ENCODE measurements around the gene JDP2.

JDP2 gene

GRCh38 chr14:75491376-75491978 is 63.7 kb downstream of the JDP2 start:
- no peak for DNase-seq

GRCh38 chr14:75492832-75493591 is 65.2 kb downstream of the JDP2 start:
- no peak for DNase-seq

- no peak for DNase-seq
These were observed 65.8 kb downstream of the JDP2 start for GRCh38 chr14:75493592-75494087.

- no peak for DNase-seq
These were observed 67.1 kb downstream of the JDP2 start for GRCh38 chr14:75494896-75495295.

- DNase-seq, result no peak
These were observed 67.6 kb downstream of the JDP2 start for GRCh38 chr14:75495399-75495798.

- no peak for DNase-seq
These were observed 68.1 kb downstream of the JDP2 start for GRCh38 chr14:75495882-75496281.

- no peak for DNase-seq
These were observed 68.9 kb downstream of the JDP2 start for GRCh38 chr14:75496755-75497154.

GRCh38 chr14:75497191-75497590 is 69.4 kb downstream of the JDP2 start:
- no peak for DNase-seq

GRCh38 chr14:75497701-75498100 is 69.9 kb downstream of the JDP2 start:
- DNase-seq, result no peak

- DNase-seq, result no peak
These were observed 71.5 kb downstream of the JDP2 start for GRCh38 chr14:75499084-75499875.

GRCh38 chr14:75501080-75501479 is 73.3 kb downstream of the JDP2 start:
- DNase-seq, result no peak

GRCh38 chr14:75504411-75504810 is 76.6 kb downstream of the JDP2 start:
- DNase-seq, result no peak

GRCh38 chr14:75506930-75507329 is 79.1 kb downstream of the JDP2 start:
- no peak for DNase-seq

- no peak for DNase-seq
These were observed 82.7 kb downstream of the JDP2 start for GRCh38 chr14:75510547-75510946.

- no peak for DNase-seq
These were observed 83.4 kb downstream of the JDP2 start for GRCh38 chr14:75511201-75511600.

- no peak for DNase-seq
These were observed 86.3 kb downstream of the JDP2 start for GRCh38 chr14:75513911-75514672.

- peak; percentile 47 for DNase-seq
These were observed 87.1 kb downstream of the JDP2 start for GRCh38 chr14:75514673-75515628.

GRCh38 chr14:75515629-75515996 is 87.8 kb downstream of the JDP2 start:
- no peak for DNase-seq

GRCh38 chr14:75518625-75519024 is 90.8 kb downstream of the JDP2 start:
- no peak for DNase-seq

- DNase-seq, result no peak
These were observed 91.6 kb downstream of the JDP2 start for GRCh38 chr14:75519394-75519793.

GRCh38 chr14:75519826-75520728 is 92.3 kb downstream of the JDP2 start:
- DNase-seq, result no peak

All from effector CD4-positive, alpha-beta T cell (primary cell).